GM18868 (cell line): ENCODE measurements around the gene KRT40.
"Not testable (repeated sequence)": the region's sequence is repeated elsewhere in the genome, so short reads cannot be mapped to it uniquely, and the experiment has no call there.

Experiments
- ATAC-seq: cut with Tn5 transposase; IDR thresholded peaks from one replicate; pipeline ENCODE4 v1.9.1; 2021; ENCODE audit warnings: mild to moderate bottlenecking, moderate library complexity; ENCODE audit not compliant: unreplicated experiment

The KRT40 gene

DNA sequence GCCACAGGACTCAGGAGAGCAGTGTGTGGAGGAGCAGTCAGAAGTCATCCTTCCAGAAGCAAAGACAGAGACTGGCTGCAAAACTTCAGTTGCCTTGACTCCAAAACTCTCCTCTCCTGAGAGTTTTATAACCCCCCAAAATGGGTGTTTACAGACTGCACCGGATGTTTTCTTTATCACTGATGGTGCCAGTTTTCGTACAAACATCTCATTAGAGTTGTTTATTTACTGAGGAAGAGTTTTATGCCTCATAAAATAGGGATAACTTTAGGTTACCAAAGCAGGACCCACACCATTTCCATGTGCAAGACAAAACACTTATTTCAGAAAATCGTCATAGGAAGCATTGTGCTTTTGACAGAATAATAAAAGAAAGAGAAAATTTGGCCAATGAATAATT is at the start of gene KRT40:
KRT40 (minus strand) TSS at position 101 of the 400 bp plus-strand sequence; CDS start at position 48, 53 bp downstream.
- no peak for ATAC-seq

DNA sequence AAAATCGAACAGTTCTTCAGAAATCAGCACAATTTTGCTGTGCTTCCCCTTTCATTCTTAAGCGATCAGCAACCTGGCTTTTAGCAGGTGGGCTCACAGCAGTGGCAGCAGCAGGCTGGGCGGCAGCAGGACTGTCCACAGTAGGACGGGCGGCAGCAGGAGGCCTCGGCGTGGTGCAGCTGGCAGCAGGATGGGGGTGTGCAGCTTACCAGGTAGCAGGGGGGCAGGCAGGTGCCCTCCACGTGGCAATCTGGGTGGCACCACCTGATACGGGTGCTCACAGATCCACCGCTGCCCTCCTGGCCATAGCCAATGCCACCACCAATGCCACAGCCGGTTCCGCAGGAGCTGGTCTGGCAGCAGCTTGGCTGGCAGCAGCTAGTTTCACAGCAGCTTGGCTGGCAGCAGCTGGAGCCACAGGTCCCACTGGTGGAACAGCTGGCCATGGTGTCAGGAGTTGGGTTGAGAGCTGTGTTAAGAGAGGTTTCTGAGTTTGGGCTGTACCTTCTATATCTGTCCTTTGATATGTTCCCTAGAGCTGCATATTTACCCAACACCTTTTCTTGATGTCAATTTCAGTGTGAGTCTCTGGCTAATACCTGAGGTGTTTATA is 45.6 kb upstream of the KRT40 start, which contains the start of gene KRTAP1-4:
KRTAP1-4 (minus strand) TSS at position 563 of the 613 bp plus-strand sequence; CDS start at position 446, 117 bp downstream.
- no peak for ATAC-seq

DNA sequence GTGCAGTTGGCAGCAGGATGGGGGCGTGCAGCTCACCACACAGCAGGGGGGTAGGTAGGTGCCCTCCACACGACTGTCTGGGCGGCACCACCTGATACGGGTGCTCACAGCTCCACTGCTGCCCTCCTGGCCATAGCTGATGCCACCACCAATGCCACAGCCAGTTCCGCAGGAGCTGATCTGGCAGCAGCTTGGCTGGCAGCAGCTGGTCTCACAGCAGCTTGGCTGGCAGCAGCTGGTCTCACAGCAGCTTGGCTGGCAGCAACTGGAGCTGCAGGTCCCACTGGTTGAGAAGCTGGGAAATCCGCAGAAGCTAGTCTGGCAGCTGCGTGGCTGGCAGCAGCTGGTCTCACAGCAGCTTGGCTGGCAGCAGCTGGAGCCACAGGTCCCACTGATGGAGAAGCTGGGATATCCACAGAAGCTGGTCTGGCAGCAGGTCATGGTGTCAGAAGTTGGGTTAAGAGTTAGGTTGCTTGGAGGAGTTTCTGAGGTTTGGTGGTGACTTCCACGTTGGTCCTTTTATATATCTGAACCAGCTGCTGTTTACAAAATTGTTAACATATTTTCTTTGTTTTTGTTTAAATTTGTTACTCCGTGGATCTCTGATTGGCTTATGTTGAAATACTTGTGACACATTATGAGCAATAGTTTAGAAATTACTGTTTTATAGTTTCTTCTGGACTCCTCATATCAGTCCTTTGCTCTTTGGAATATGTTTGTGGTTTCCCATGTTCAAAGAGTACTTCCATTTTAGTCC is 42.8 kb upstream of the KRT40 start, which contains the start of gene KRTAP1-5:
KRTAP1-5 (minus strand) TSS at position 494 of the 757 bp plus-strand sequence; CDS start at position 441, 53 bp downstream.
- no peak for ATAC-seq

DNA sequence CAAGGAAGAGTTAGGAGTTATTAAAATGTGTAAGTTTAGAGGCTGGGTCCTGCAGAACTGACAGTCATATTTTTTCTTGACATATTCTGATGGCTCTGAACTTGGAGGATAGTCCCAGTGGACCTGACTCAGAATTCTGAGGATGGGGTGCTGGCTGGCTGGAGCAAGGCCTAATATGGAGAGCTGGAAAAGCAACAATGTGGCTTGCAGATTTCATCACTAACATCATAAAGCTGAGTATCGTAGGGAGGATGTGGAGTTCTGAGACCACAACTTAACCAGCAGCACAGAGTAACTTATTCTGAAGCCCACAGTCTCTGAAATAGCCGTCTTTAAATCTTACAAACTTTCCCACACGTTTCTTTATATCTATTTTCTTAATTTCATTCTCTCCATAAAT is 40.6 kb upstream of the KRT40 start:
- ATAC-seq, result no peak

DNA sequence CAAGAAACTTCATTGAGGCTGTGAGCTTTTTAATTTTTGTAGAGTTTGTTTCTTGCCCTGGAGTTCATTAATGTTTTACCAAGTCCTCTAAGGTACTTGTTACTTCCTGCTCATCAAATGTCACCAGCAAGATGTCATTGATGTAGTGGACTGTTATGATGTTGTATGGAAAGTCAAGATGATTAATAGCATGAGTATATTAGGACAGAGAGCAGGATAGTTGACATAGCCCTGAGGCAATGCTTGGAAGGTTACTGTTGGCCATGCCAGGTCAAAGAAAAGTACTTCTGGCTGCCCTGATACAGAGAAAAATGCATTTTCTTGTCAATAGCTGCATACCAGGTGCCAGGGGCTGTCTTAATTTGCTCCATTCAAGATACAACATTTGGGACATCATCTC is 36.2 kb upstream of the KRT40 start:
- no peak for ATAC-seq

DNA sequence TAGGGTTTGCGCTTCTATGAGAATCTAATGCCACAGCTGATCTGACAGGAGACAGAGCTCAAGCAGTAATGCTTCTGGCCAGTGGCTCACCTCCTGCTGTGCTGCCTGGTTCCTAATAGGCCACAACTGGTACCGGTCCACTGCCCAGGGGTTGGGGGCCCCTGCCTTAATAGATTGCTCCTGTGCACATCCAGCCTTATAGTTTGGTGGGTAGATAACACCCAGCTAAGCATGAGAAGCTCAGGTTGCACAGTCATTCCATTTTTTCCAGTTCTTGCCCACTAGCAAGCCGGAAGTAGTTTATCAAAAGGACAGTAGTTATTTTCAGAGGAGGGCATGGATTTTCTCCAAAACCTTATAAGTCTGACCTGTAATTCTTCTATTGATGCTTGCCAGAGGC is 35.3 kb upstream of the KRT40 start:
- ATAC-seq, result no peak

DNA sequence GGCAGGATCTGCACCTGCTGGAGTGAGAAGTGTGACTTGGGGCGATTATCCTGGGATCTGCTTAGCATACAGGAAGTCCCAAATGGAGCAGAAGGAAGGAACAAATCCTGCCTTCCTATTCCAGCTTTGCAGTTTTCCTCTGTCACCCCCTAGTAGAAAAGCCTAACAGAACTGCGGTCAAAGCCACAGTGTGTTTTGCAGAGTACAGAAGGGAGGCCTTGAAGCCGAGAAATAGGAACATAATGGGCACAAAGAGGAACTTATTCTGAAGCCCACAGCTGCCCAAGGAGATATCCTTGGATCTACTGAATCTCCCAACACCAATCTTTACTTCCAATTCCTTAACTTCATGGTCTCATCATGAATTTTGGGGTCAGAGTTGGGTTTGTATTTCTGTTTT is 34.4 kb upstream of the KRT40 start:
- ATAC-seq, result no peak

DNA sequence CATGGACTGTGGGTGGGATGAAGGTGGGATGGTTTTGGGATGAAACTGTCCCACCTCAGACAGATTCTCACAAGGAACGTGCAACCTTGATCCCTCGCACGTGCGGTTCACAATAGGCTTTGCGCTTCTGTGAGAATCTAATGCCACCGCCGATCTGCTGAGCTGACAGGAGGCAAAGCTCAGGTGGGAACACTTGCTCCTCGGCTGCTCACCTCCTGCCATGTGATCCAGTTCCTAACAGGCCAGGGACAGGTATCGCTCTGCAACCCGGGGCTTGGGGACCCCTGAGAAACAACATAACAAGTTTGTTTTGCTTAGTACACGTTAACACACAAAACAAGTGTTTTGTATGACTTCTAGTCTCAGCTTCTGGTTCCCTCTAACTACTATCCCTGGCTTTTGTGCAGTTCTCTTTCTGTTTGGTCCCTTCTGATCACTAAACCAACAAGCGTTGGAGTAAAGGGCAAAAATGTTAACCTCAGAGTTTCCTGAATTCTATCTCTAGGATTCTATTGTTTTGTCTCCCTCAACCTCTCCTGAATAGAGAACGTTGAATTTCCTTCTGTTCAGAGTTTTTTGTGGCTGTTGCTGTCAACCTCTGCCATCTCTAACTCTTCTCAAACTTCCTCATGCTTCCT is 32.6 kb upstream of the KRT40 start:
- no peak for ATAC-seq

DNA sequence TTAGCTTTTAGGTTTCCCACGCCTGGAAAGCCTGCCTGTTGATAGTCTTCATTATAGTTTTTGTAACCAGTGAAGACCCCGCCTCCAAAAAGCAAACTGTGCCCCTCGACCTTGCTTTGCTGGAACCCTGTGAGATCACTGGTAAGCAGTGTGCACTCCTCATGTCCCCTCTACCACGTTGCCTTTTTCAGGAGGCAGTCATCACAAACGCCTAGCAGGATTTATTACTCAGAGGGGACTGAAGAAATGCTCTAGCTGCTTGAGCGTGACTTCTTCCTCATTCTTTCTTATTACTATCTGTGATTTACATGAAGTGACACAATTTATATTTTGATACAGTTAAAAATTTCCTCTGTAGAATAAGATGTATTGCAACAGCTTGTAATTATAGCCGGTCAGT is 31.3 kb upstream of the KRT40 start:
- no peak for ATAC-seq

DNA sequence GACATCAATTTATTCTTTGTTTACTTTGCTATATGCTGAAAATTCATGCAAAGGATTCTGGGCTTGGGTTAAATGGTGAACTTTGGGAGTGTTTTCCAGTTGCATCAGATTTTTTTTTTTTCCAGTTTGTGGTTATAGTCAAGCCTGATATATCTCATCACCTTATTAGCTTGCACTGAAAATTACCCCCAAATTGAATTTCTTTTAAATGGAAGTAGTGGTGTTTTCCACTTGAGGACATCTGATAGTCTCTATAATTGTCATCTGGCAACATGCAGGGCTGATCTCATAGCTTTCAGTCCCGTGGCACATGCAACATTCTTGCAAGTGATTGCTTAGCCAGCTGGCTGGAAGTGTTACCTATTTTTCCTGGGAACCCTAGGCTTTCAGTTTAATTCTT is 29.5 kb upstream of the KRT40 start:
- ATAC-seq, result no peak

DNA sequence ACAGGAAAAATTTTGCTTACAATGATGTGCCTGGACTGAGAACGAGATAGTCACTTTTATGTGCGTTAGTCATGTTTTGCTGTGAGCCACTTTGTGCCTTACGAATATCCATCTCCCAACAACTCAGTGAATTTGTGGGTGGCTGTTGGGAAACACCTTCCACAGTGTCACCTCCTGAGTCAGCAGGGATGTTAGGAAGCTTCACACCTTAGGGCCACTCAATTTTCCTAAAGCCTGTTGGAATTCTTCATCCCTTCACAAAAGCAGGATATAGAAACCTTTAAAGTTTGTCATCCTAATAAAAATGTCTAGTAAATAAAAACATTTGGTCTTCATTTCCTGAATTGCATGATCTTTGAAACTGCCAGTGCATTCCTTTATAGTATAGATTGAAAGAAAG is 29.1 kb upstream of the KRT40 start:
- no peak for ATAC-seq

DNA sequence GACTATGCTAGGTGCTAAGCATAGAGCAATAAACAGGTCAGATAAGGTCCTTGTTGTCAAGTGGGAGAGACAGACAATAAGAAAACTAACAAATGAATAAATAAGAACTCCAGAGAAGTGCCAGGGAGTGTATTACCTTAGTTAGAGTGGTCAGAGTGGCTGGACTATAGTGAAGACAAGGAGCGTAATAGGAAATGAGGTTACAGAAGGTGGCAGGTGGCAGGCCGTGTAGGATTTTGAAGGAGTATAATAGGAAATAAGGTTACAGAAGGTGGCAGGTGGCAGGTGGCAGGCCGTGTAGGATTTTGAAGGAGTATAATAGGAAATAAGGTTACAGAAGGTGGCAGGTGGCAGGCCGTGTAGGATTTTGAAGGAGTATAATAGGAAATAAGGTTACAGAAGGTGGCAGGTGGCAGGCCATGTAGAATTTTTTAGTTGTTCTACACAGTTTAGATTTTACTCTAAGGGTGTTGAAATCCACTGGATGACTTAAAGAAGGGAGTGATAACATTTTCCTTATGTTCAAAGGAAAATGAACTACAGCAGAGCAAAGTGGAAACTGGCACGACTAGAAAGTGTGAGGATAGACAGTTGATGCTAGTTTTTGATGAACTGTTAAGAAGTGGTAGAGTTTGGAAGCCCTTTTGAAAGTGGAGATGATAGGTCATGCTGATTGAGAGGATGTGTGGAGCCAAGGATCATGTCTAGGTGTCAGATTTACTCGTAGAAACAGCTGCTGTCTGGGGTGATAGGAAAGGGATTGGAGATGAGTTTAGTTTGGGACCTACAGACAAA is 28.4 kb upstream of the KRT40 start:
- ATAC-seq, result no peak

DNA sequence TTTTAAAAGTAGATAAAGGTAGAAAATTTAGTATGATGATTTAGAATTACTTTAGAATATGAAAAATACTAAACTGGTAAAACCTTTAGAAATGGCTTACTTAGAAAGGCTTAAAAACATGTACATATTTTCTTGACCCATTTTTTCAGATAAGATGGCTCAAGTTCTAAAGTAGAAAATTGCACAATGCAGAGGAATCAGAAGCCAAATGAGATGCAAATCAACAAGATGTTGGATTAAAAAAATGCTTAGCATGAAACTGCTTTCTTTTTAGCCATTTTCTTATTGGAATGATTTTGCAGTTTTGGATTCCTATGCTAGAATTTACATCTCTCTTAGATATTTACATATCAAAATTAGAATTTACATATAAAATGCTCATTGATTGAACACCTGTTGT is 26.3 kb upstream of the KRT40 start:
- ATAC-seq, result no peak

DNA sequence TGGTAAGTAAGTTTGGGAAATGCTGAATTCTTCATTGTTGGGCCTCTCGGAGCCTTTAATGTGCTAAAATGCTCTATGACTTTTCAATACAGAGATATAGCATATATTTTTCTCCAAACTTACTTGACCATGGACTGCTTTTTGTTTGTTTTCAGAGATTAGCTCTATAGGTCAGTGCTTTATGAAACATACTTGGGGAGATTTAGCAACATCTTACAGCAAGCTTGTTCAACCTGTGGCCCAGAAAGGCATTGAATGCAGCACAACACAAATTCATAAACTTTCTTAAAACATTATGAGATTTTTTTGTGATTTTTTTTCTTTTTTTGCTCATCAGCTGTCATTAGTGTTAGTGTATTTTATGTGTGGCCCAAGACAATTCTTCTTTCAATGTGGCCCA is 25.8 kb upstream of the KRT40 start:
- no peak for ATAC-seq

DNA sequence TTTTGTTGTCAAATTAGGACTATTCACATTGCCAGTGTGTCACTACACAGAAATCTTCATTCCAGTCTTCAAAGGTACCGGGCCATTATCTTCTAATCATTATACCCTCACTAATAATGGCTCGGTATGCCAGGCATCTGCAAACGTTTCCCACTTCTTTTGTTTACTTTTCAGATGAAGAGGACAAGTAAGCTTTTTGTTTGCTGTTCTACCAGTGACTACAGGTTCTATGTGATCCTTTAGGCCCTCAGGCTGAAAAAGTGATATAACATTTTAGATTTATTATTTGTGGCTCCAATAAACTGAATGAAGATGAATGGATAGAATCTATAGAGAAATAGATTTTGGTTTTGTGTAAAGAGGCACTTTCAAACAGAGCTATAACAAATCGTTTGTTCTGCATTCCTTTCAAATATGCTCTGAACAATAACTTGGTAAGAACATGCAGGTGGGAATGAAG is 25.2 kb upstream of the KRT40 start:
- ATAC-seq, result no peak

DNA sequence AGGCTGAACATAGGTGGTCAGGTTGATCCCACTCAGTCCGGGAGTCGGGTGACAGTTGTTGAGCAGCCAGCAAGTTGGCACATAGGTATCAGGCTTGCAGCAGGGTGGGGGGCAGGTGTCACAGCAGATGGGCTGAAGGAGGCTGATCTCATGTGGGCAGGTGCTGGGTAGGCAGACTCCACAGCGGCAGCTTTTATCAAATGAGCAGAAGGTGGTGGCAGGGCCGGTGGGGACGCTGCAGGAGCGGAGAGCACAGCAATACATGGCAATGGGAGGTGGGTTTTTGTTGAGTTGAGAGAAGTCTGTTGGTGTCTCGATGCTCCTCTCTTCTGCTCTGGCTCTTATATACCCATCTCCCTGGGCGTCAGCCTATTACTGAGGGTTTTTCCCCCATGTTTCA is 24.7 kb upstream of the KRT40 start, which contains the start of gene KRTAP3-1:
KRTAP3-1 (minus strand) TSS at position 318 of the 400 bp plus-strand sequence; CDS start at position 264, 54 bp downstream.
- no peak for ATAC-seq

DNA sequence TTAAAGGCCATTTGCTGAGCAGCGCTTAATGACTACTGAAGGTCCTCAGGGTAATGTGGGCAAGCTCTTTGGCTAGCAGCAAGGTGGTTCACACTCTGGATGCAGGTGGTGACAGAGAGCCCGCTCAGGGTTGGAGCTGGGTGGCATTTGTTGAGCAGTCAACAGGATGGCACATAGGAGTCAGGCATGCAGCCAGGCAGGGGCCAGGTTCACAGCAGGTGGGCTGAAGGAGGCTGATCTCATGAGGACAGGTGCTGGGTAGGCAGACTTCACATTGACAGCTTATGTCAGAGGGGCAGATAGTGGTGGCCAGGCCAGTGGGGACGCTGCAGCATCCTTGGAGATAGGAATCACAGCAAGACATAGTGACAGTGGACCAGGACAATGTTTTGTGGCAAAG is 20.3 kb upstream of the KRT40 start:
- no peak for ATAC-seq

DNA sequence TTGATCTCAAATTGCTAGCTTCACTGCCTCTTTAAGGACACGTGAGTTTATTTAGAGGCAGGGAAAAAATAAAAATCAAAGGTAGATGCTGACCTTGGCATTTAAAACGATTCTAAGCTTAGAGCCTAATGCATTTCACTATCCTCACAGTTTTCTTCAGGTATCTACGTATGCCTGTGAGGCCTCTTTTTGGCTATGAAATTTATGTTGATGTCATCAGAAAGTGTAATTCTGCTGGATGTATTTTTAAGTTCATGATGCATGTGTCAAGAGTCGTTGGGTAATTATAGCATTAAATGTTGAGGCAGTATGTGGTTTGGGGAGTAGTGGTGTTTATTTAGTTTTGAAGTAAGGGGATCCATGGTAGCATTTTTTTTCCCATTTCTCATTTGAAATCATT is 19.8 kb upstream of the KRT40 start:
- ATAC-seq, result no peak

DNA sequence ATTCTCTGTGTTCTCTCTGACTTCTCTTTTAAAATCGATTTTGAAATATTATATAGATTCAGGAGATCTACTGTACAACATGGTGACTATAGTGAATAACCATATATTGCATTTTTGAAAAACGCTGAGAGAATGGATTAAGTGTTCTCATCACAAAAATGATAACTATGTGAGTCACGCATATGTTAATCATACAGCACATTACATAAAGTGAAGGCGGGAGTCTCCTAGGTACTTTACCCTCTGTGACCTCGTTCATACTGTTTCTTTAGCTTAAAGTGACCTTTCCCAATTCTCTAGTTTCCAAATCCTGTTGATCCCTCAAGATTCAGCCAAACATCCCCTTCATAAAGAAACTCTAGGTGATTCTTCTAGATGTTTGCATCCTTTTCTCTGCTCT is 18.7 kb upstream of the KRT40 start:
- no peak for ATAC-seq

DNA sequence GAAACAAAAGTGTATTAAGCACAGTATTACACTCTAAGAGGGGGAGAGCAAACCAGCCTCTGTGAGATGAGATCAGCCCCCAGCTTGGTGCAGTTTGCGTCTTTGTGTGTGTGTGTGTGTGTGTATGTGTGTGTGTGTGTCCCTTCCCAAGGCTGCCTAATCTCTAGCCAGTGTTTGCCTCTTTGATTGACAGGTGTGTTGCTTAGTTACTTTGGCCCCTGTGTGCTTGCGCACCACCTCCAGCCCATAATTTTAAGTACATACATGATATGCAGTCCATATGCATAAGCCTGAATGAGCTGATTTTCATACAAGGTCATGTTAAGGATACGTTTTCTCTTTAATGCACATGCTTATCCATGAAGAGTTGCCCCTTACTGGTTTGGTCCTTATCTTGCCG is 17.7 kb upstream of the KRT40 start:
- ATAC-seq, result no peak

DNA sequence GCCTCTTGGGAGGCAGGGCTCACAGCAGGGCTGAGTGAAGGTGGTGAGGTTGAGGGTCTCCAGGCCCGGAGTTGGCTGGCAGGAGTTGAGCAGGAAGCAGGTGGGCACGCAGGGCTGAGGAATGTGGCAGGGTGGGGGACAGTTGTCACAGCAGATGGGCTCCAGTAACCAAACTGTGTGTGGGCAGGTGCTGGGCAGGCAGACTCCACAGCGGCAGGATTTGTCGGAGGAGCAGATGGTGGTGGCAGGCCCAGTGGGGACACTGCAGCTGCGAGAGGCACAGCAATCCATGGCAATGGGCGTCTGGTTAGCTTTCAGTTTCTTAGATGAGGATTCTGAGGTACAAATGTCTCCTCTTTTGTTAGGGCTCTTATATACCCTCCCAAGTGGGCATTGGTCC is 15.4 kb upstream of the KRT40 start, which contains the start of gene KRTAP3-2:
KRTAP3-2 (minus strand) TSS at position 344 of the 400 bp plus-strand sequence; CDS start at position 291, 53 bp downstream.
- not testable (repeated sequence) for ATAC-seq
